ENCODE measurements around the gene OR52M1. TPM values are rescaled to one million over a fixed set of nuclear protein-coding genes. Genes with fewer than 3 reads are reported as not detected.
"Not testable (repeated sequence)": the region's sequence is repeated elsewhere in the genome, so short reads cannot be mapped to it uniquely, and the experiment has no call there.

OR52M1 gene, protein sequence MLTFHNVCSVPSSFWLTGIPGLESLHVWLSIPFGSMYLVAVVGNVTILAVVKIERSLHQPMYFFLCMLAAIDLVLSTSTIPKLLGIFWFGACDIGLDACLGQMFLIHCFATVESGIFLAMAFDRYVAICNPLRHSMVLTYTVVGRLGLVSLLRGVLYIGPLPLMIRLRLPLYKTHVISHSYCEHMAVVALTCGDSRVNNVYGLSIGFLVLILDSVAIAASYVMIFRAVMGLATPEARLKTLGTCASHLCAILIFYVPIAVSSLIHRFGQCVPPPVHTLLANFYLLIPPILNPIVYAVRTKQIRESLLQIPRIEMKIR
- polyA plus RNA-seq: not detected

DNA sequence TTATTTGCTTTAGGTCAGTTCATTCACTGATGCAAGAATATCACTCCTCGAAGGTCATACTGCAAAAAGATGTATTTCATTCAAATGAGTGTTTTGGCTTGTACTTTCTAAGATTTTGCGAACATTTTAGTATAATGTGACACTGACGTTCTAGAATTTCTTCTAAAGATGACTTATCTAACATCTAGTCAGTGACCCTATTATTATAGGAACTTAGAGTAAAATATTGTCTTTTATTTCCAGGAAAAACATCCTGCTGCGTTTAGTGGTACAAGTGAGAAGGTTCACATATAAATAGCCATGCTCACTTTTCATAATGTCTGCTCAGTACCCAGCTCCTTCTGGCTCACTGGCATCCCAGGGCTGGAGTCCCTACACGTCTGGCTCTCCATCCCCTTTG, at the start of gene OR52M1:
Gene OR52M1 (plus strand): TSS at position 301 of the 400 bp plus-strand sequence. CDS start 0 bp downstream, at position 301.
- H3K4me1 Mint-ChIP-seq: no peaks in the 10 kb centered on the region
- DNase-seq: no peak
- H3K27ac Mint-ChIP-seq: no peak within 1 kb of the TSS
- no peaks in the 10 kb centered on the region for H3K9me3 Mint-ChIP-seq
- H3K27me3 Mint-ChIP-seq (ENCODE audit: low read depth in 3 of 3): peaks cover 2 to 10% (median 3%) of the 10 kb centered on the region in 3 donors
- no peaks in the 10 kb centered on the region for H3K36me3 Mint-ChIP-seq
- H3K4me3 Mint-ChIP-seq: no peak within 1 kb of the TSS

GRCh38 chr11:4495487-4495886, 49.5 kb upstream of the OR52M1 start:
- H3K4me3 Mint-ChIP-seq: no peak overlapping the region
- H3K9me3 Mint-ChIP-seq: no peaks in the 10 kb centered on the region
- no peak overlapping the region for H3K27ac Mint-ChIP-seq
- no peaks in the 10 kb centered on the region for H3K36me3 Mint-ChIP-seq
- no peak for DNase-seq
- no peaks in the 10 kb centered on the region for H3K4me1 Mint-ChIP-seq
- H3K27me3 Mint-ChIP-seq (ENCODE audit: low read depth in 3 of 3): peaks cover 4 to 7% (median 4%) of the 10 kb centered on the region in 3 donors

- no peaks in the 10 kb centered on the region for H3K9me3 Mint-ChIP-seq
- no peak overlapping the region for H3K4me3 Mint-ChIP-seq
- no peak overlapping the region for H3K27ac Mint-ChIP-seq
- no peaks in the 10 kb centered on the region for H3K36me3 Mint-ChIP-seq
- H3K4me1 Mint-ChIP-seq: no peaks in the 10 kb centered on the region
- peaks cover 4 to 7% (median 4%) of the 10 kb centered on the region in 3 donors for H3K27me3 Mint-ChIP-seq (ENCODE audit: low read depth in 3 of 3)
- no peak for DNase-seq
Measured at GRCh38 chr11:4495986-4496385, 49.0 kb upstream of the OR52M1 start.

GRCh38 chr11:4496557-4497248, 48.3 kb upstream of the OR52M1 start:
- no peaks in the 10 kb centered on the region for H3K36me3 Mint-ChIP-seq
- H3K27ac Mint-ChIP-seq: no peak overlapping the region
- no peak for DNase-seq
- H3K9me3 Mint-ChIP-seq: no peaks in the 10 kb centered on the region
- no peaks in the 10 kb centered on the region for H3K4me1 Mint-ChIP-seq
- H3K4me3 Mint-ChIP-seq: no peak overlapping the region
- H3K27me3 Mint-ChIP-seq (ENCODE audit: low read depth in 3 of 3): peaks cover 4 to 7% (median 4%) of the 10 kb centered on the region in 3 donors

DNA sequence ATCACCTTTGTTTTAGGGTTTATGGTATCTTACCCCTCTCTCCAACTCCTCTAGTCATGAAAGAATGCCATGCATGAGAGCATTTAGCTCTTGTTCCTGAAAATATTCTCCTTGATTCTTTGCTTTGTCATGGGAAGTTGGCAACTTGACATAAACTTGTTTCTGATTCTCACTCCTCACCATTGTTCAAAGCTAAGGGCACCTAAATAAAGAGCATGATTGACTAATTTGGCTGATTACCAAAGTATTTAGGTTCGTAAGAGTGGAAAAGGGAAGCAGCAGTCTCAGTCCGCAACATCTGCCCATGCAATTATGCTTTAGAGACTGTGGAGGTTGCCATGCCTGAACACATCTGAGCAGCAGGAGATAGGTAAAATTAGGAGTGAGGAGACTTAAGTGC, 36.1 kb upstream of the OR52M1 start:
- H3K4me3 Mint-ChIP-seq: no peak overlapping the region

GRCh38 chr11:4511282-4512245, 33.4 kb upstream of the OR52M1 start:
- Mint-ChIP-seq H3K9me3 (peaks cover 0 to 1% (median 0%) of the 10 kb centered on the region in 6 donors), H3K4me1 (no peaks in the 10 kb centered on the region), H3K27me3 (ENCODE audit: low read depth in 3 of 3) (peaks cover 2 to 10% (median 2%) of the 10 kb centered on the region in 3 donors), H3K36me3 (no peaks in the 10 kb centered on the region), H3K4me3 (no peak overlapping the region), H3K27ac (no peak overlapping the region)
- DNase-seq: no peak

More for the DNA sequence above, 36.1 kb upstream of the OR52M1 start:
- Mint-ChIP-seq H3K36me3 (no peaks in the 10 kb centered on the region), H3K4me1 (no peaks in the 10 kb centered on the region), H3K9me3 (no peaks in the 10 kb centered on the region), H3K27me3 (ENCODE audit: low read depth in 3 of 3) (peaks cover 2 to 7% (median 4%) of the 10 kb centered on the region in 3 donors), H3K27ac (no peak overlapping the region)
- no peak for DNase-seq

- H3K4me1 Mint-ChIP-seq: no peaks in the 10 kb centered on the region
- no peak overlapping the region for H3K4me3 Mint-ChIP-seq
- H3K27ac Mint-ChIP-seq: no peak overlapping the region
- no peaks in the 10 kb centered on the region for H3K36me3 Mint-ChIP-seq
- H3K27me3 Mint-ChIP-seq (ENCODE audit: low read depth in 3 of 3): peaks cover under 1 to 7% (median 2%) of the 10 kb centered on the region in 3 donors
- H3K9me3 Mint-ChIP-seq: peaks cover 0 to 1% (median 0%) of the 10 kb centered on the region in 6 donors
- DNase-seq: no peak
Measured at GRCh38 chr11:4514196-4514595, 30.8 kb upstream of the OR52M1 start.

DNA sequence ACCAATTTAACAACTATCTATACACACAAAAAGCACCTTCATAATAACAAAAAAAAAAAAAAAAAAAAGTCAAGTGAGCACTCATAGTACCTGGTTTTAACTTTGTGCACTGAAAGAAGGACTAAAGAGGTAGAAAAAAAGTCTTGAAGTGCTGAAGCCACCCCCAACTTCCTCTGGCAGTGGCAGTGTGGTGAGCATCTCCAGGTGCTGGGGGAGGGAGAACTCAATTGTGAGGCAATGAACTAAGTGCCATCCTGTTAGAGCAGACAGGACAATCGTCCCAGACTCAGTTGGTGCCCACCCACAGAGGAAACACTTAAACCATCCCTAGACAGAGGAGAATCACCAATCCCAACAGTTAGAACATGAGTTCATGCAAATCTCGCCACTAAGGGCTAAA, 22.7 kb upstream of the OR52M1 start:
- H3K4me3 Mint-ChIP-seq: no peak overlapping the region
- peaks cover 0 to 3% (median 0%) of the 10 kb centered on the region in 6 donors for H3K9me3 Mint-ChIP-seq
- no peak overlapping the region for H3K27ac Mint-ChIP-seq
- DNase-seq: no peak
- H3K36me3 Mint-ChIP-seq: no peaks in the 10 kb centered on the region
- H3K27me3 Mint-ChIP-seq (ENCODE audit: low read depth in 3 of 3): peaks cover 0 to 6% (median 2%) of the 10 kb centered on the region in 3 donors
- no peaks in the 10 kb centered on the region for H3K4me1 Mint-ChIP-seq

GRCh38 chr11:4522752-4523151, 22.2 kb upstream of the OR52M1 start:
- Mint-ChIP-seq H3K4me3 (no peak overlapping the region), H3K9me3 (peaks cover 0 to 3% (median 0%) of the 10 kb centered on the region in 6 donors), H3K36me3 (no peaks in the 10 kb centered on the region), H3K27ac (no peak overlapping the region), H3K4me1 (no peaks in the 10 kb centered on the region), H3K27me3 (ENCODE audit: low read depth in 3 of 3) (peaks cover 0 to 6% (median 4%) of the 10 kb centered on the region in 3 donors)
- no peak for DNase-seq

- H3K27me3 Mint-ChIP-seq (ENCODE audit: low read depth in 3 of 3): peaks cover 0 to 6% (median 4%) of the 10 kb centered on the region in 3 donors
- H3K4me3 Mint-ChIP-seq: no peak overlapping the region
- H3K27ac Mint-ChIP-seq: no peak overlapping the region
Measured at GRCh38 chr11:4523666-4524065, 21.3 kb upstream of the OR52M1 start.

GRCh38 chr11:4527926-4528325, 17.1 kb upstream of the OR52M1 start:
- no peaks in the 10 kb centered on the region for H3K36me3 Mint-ChIP-seq
- no peak overlapping the region for H3K27ac Mint-ChIP-seq
- H3K27me3 Mint-ChIP-seq (ENCODE audit: low read depth in 3 of 3): peaks cover 0 to 5% (median 3%) of the 10 kb centered on the region in 3 donors

More at GRCh38 chr11:4523666-4524065, 21.3 kb upstream of the OR52M1 start:
- Mint-ChIP-seq H3K9me3 (peaks cover 0 to 3% (median 0%) of the 10 kb centered on the region in 6 donors), H3K36me3 (no peaks in the 10 kb centered on the region), H3K4me1 (no peaks in the 10 kb centered on the region)
- no peak for DNase-seq

GRCh38 chr11:4531686-4532085, 13.3 kb upstream of the OR52M1 start:
- H3K4me1 Mint-ChIP-seq, H3K4me3 Mint-ChIP-seq, DNase-seq, H3K36me3 Mint-ChIP-seq, H3K9me3 Mint-ChIP-seq, H3K27ac Mint-ChIP-seq: not testable (repeated sequence)
- peaks cover 0 to 12% (median 6%) of the 10 kb centered on the region in 3 donors for H3K27me3 Mint-ChIP-seq (ENCODE audit: low read depth in 3 of 3)

More at GRCh38 chr11:4527926-4528325, 17.1 kb upstream of the OR52M1 start:
- Mint-ChIP-seq H3K4me3 (no peak overlapping the region), H3K4me1 (no peaks in the 10 kb centered on the region), H3K9me3 (peaks cover 0 to 3% (median 0%) of the 10 kb centered on the region in 6 donors)
- DNase-seq: no peak

DNA sequence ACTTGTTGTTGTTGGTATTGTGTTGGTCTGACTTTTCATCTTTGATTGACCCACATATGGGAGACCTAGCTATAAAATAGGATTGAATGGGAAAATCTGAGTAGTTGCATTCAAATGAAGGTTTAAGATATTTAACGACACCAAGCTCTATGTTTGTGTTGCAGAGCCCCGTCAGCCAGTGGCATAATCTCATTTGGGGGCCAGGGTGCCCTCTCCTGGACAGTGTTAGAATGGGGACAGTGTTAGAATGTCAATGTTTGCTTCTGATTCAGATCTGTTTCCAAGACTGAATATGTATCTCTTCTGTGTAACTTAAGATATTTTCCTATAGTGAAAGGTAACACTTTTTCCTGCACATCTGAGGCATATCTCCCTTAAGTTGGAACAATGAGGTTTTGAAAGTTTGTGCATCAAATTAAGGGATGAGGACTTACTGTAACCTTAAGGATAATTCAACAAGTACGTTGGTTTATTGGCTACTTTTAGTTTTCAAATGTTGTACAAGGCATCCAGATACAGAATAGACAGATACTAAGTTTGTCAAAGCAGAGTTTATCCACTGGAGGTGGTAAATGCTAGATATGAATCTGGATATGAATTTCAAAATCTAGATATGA, 5.3 kb upstream of the OR52M1 start:
- Mint-ChIP-seq H3K27ac (no peak overlapping the region), H3K27me3 (ENCODE audit: low read depth in 3 of 3) (peaks cover 4 to 12% (median 8%) of the 10 kb centered on the region in 3 donors), H3K4me3 (no peak overlapping the region), H3K4me1 (no peaks in the 10 kb centered on the region), H3K9me3 (no peaks in the 10 kb centered on the region), H3K36me3 (no peaks in the 10 kb centered on the region)
- peak; percentile 1 to 28 (median 23) for DNase-seq
